GM12864 (cell line): Measurements from ENCODE around the gene LLGL2.

Source experiments
- DNase-seq: peaks from one replicate; pipeline ENCODE4 v3.0.0-alpha.2; 2011; ENCODE audit warnings: low read depth
- H3K4me3 ChIP-seq: 2 replicates; pipeline ENCODE4 v1.5.1; 2011; ENCODE audit warnings: mild to moderate bottlenecking, low read depth, low read length, control low read depth
- TF ChIP-seq, protein P1 (sequence below): IDR thresholded peaks from 2 replicates; pipeline ENCODE4 v1.5.1; 2011; ENCODE audit warnings: low read depth, mild to moderate bottlenecking, moderate library complexity, low read length, control low read depth, inconsistent platforms; ENCODE audit errors: missing control alignments

The LLGL2 gene

DNA sequence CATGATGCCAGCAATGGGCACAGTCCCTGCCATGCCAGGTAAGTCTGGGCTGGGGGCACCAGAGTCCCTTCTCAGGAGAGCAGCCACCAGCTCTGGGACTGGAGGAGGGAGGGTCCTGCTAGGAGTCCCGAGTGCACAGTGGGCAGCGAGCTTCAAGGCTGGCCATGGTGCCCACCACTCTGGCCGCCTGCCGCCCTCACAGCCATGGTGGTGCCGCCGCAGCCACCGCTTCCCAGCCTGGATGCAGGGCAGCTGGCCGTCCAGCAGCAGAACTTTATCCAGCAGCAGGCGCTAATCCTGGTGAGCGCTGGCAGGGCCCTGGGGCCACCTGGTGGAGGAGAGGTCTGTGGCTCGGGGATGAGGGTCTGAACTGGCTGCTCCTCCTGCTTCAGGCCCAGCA is 89.8 kb downstream of the LLGL2 start:
- H3K4me3 ChIP-seq, result no peak overlapping the region
- no peak for DNase-seq
- TF ChIP-seq, protein P1, sequence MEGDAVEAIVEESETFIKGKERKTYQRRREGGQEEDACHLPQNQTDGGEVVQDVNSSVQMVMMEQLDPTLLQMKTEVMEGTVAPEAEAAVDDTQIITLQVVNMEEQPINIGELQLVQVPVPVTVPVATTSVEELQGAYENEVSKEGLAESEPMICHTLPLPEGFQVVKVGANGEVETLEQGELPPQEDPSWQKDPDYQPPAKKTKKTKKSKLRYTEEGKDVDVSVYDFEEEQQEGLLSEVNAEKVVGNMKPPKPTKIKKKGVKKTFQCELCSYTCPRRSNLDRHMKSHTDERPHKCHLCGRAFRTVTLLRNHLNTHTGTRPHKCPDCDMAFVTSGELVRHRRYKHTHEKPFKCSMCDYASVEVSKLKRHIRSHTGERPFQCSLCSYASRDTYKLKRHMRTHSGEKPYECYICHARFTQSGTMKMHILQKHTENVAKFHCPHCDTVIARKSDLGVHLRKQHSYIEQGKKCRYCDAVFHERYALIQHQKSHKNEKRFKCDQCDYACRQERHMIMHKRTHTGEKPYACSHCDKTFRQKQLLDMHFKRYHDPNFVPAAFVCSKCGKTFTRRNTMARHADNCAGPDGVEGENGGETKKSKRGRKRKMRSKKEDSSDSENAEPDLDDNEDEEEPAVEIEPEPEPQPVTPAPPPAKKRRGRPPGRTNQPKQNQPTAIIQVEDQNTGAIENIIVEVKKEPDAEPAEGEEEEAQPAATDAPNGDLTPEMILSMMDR, result no peak

DNA sequence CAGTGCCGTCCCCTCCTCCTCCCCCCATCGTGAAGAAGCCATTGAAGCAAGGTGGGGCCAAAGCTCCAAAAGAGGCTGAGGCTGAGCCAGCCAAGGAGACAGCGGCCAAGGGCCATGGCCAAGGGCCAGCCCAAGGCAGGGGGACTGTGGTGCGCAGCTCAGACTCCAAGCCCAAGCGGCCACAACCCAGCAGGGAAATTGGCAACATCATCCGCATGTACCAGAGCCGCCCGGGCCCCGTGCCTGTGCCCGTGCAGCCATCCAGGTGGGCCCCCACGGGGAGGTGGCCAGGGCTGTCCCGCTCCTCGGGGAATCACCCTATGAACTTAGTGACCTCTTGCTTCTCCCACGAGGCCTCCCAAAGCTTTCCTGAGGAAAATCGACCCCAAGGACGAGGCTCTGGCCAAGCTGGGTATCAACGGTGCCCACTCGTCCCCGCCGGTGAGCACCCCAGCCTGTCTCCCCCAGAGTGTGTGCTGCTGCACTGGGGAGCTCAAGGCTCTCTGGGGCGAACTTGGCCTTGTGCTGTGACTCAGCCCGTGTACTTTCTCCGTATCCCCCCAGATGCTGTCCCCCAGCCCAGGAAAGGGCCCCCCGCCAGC is 91.1 kb downstream of the LLGL2 start:
- DNase-seq, result no peak
- TF ChIP-seq, protein P1, result no peak

DNA sequence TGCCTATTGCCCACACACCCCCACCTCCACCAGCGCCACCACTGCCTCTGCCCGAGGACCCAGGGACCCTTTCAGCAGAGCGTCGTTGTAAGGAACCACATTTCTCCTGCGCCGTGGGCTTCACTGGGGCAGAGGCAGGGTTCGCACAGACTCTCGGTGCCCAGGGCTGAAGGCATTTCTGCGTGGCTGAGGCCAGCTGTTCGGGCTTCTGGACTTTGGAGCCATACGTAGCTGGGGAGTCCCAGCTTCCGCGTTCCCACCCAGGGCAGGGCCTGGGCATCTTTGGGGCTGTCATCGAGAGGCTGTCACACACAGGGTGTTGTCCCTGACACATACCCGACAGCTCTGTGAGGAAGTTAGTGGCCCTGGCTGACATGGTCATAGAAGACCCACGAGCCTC is 91.7 kb downstream of the LLGL2 start:
- DNase-seq, result no peak
- no peak overlapping the region for H3K4me3 ChIP-seq
- TF ChIP-seq, protein P1, result no peak

More for the DNA sequence above, 91.1 kb downstream of the LLGL2 start:
- H3K4me3 ChIP-seq, result no peak overlapping the region

DNA sequence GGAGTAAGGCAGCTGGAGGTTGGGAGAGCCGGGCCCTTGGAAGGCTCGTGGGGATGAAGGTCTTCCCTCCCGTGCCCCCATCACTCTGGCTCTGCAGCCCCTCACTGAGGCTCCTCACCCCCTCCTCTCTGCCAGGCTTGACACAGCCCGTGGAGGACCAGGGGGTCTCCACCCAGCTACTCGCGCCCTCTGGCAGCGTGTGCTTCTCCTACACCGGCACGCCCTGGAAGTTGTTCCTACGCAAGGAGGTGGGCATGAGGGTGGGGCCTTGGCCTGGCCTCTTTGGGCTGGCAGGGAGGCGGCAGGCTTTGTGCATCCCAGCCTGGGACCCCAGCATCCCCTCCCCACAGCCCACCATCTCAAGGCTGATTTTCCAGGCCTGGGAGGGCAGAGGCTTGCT is 92.2 kb downstream of the LLGL2 start:
- TF ChIP-seq, protein P1, result no peak
- no peak for DNase-seq
- H3K4me3 ChIP-seq, result no peak overlapping the region

DNA sequence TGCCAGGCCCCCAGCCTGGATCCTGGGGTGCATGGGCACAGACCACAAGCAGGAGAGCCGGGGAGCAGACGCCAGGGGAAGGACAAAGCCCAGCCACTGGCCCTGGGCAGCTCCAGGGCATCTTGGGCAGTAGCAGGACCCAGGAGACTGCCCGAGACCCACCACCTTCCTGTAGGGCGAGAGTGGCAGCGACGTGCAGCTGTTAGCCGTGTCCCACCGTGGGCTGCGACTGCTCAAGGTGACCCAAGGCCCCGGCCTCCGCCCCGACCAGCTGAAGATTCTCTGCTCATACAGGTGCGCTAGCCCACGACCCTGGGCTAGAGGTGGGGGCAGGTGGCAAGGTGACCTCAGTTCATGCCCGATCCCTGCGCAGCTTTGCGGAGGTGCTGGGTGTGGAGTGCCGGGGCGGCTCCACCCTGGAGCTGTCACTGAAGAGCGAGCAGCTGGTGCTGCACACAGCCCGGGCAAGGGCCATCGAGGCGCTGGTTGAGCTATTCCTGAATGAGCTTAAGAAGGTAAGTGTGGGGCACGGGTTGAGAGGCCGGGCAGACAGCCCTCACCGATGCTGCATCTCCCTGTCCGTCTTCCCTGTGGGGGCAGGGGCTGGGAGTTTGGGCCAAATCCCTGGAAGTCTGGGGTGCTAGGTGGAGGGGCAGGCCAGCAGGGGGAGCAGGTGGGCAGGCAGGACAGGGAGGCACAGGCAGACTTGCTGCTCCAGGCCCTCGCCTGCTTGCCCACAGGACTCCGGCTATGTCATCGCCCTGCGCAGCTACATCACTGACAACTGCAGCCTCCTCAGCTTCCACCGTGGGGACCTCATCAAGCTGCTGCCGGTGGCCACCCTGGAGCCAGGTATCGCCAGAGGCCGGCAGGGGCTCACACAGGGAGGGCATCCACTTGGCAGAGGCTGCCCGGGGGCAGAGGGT is 94.3 kb downstream of the LLGL2 start:
- no peak for DNase-seq
- no peak overlapping the region for H3K4me3 ChIP-seq
- TF ChIP-seq, protein P1, result peak; percentile 59

DNA sequence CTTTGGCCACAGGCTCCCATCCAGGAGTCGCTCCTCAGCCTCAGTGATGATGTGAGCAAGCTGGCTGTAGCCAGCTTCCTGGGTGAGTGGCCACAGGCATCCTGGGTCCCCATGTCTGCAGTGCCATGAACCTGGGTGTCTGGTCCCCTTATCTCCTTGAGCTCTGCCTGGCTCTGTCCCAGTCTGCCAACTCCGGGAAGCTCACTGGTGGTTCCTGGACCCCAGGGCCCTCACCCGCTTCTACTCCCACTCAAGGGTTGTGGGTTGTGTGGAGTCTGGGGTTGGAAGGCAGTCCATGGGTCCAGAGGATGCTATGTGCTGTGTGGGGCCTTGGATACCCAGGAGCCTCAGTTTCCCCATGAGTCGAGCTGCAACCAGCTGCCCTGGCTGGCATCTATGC is 96.0 kb downstream of the LLGL2 start:
- DNase-seq, result no peak
- TF ChIP-seq, protein P1, result no peak
- no peak overlapping the region for H3K4me3 ChIP-seq

DNA sequence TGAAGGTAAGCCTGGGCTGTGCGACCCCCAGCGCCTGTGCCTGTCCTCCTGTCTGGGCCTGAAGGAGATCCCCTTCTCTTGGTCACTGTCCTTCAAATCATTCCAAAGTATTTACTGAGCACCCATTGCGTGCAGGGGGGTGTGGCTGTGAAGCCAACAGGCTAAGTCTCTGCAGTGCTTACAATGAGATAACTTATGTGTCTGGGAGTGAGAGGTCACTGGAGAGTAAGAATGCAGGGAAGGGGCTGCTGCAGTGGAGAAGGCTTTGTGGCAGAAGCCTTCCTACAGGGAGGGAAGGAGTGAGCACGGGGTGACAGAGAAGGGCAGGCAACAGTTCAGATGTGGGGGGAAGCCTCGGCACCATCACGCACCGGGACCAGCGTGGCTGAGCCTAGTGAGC is 96.6 kb downstream of the LLGL2 start:
- no peak for DNase-seq
- TF ChIP-seq, protein P1, result no peak
- no peak overlapping the region for H3K4me3 ChIP-seq
